ENCODE data around the gene SOAT2.

SOAT2 gene

GRCh38 chr12:53169644-53170043 lies 66.4 kb downstream of the SOAT2 start:
- Mint-ChIP-seq H3K4me3 (no peak overlapping the region), H3K9me3 (no peaks in the 10 kb centered on the region), H3K27me3 (no peaks in the 10 kb centered on the region), H3K36me3 (peaks cover 4% of the 10 kb centered on the region), H3K4me1 (no peaks in the 10 kb centered on the region), H3K27ac (no peak overlapping the region)

- peaks cover 4% of the 10 kb centered on the region for H3K36me3 Mint-ChIP-seq
- H3K27ac Mint-ChIP-seq = no peak overlapping the region
- H3K4me3 Mint-ChIP-seq = no peak overlapping the region
- no peaks in the 10 kb centered on the region for H3K4me1 Mint-ChIP-seq
- no peaks in the 10 kb centered on the region for H3K27me3 Mint-ChIP-seq
- H3K9me3 Mint-ChIP-seq = no peaks in the 10 kb centered on the region
Measured at GRCh38 chr12:53170215-53170614, 66.9 kb downstream of the SOAT2 start.

GRCh38 chr12:53170876-53171724 lies 67.8 kb downstream of the SOAT2 start:
- H3K27ac Mint-ChIP-seq = no peak overlapping the region
- H3K9me3 Mint-ChIP-seq = no peaks in the 10 kb centered on the region
- peaks cover 4% of the 10 kb centered on the region for H3K36me3 Mint-ChIP-seq
- no peaks in the 10 kb centered on the region for H3K27me3 Mint-ChIP-seq
- H3K4me3 Mint-ChIP-seq = no peak overlapping the region
- peaks cover 3% of the 10 kb centered on the region for H3K4me1 Mint-ChIP-seq

- peaks cover 3% of the 10 kb centered on the region for H3K4me1 Mint-ChIP-seq
- H3K27ac Mint-ChIP-seq = no peak overlapping the region
Measured at GRCh38 chr12:53171725-53172329, 68.5 kb downstream of the SOAT2 start.

GRCh38 chr12:53172352-53172751 lies 69.1 kb downstream of the SOAT2 start:
- no peak overlapping the region for H3K27ac Mint-ChIP-seq
- H3K4me3 Mint-ChIP-seq = no peak overlapping the region
- peaks cover 3% of the 10 kb centered on the region for H3K4me1 Mint-ChIP-seq
- H3K36me3 Mint-ChIP-seq = peaks cover 4% of the 10 kb centered on the region
- H3K27me3 Mint-ChIP-seq = no peaks in the 10 kb centered on the region
- H3K9me3 Mint-ChIP-seq = no peaks in the 10 kb centered on the region

More at GRCh38 chr12:53171725-53172329, 68.5 kb downstream of the SOAT2 start:
- H3K9me3 Mint-ChIP-seq = no peaks in the 10 kb centered on the region
- H3K4me3 Mint-ChIP-seq = no peak overlapping the region
- H3K27me3 Mint-ChIP-seq = no peaks in the 10 kb centered on the region
- H3K36me3 Mint-ChIP-seq = peaks cover 4% of the 10 kb centered on the region

- no peaks in the 10 kb centered on the region for H3K9me3 Mint-ChIP-seq
- no peaks in the 10 kb centered on the region for H3K27me3 Mint-ChIP-seq
- H3K27ac Mint-ChIP-seq = no peak overlapping the region
Measured at GRCh38 chr12:53173085-53173715, 69.9 kb downstream of the SOAT2 start.

More at GRCh38 chr12:53173085-53173715, 69.9 kb downstream of the SOAT2 start:
- Mint-ChIP-seq H3K4me1 (peaks cover 3% of the 10 kb centered on the region), H3K4me3 (no peak overlapping the region), H3K36me3 (peaks cover 4% of the 10 kb centered on the region)

Measured in activated naive CD4-positive, alpha-beta T cell treated with anti-CD3 and anti-CD28 coated beads, Interleukin-2, amount 50 U/mL, for 24 hours (primary cell).